HG02588 (cell line): ENCODE results near the gene NBEA.

ENCODE experiments used
- ATAC-seq: cut with Tn5 transposase; IDR thresholded peaks from one replicate; pipeline ENCODE4 v1.9.1; 2021; ENCODE audit warnings: mild to moderate bottlenecking, moderate library complexity; ENCODE audit not compliant: unreplicated experiment

The NBEA gene

GRCh38 chr13:35471706-35472322 lies 529.7 kb downstream of the NBEA start:
- no peak for ATAC-seq

GRCh38 chr13:35472323-35472881 lies 530.3 kb downstream of the NBEA start:
- no peak for ATAC-seq

GRCh38 chr13:35473206-35473775 lies 531.2 kb downstream of the NBEA start:
- ATAC-seq, result no peak

GRCh38 chr13:35473802-35474201 lies 531.7 kb downstream of the NBEA start:
- ATAC-seq, result no peak

- no peak for ATAC-seq
These were observed 532.6 kb downstream of the NBEA start for GRCh38 chr13:35474496-35475211.

- ATAC-seq, result no peak
These were observed 533.3 kb downstream of the NBEA start for GRCh38 chr13:35475212-35475959.

GRCh38 chr13:35475960-35476943 lies 534.2 kb downstream of the NBEA start, which contains the start of gene MAB21L1:
MAB21L1 (minus strand) TSS chr13:35476689; CDS start chr13:35476138, 551 bp downstream.
- ATAC-seq, result no peak

GRCh38 chr13:35477386-35477946 lies 535.4 kb downstream of the NBEA start:
- ATAC-seq, result no peak

GRCh38 chr13:35478271-35479037 lies 536.4 kb downstream of the NBEA start:
- ATAC-seq, result no peak

- no peak for ATAC-seq
These were observed 537.0 kb downstream of the NBEA start for GRCh38 chr13:35479038-35479492.

GRCh38 chr13:35479706-35480105 lies 537.6 kb downstream of the NBEA start:
- ATAC-seq, result no peak

GRCh38 chr13:35480346-35480745 lies 538.3 kb downstream of the NBEA start:
- no peak for ATAC-seq

GRCh38 chr13:35481777-35482176 lies 539.7 kb downstream of the NBEA start:
- no peak for ATAC-seq

- ATAC-seq, result no peak
These were observed 540.5 kb downstream of the NBEA start for GRCh38 chr13:35482527-35482926.

- ATAC-seq, result no peak
These were observed 541.7 kb downstream of the NBEA start for GRCh38 chr13:35483761-35484160.

- no peak for ATAC-seq
These were observed 542.3 kb downstream of the NBEA start for GRCh38 chr13:35484384-35484783.

- ATAC-seq, result no peak
These were observed 543.4 kb downstream of the NBEA start for GRCh38 chr13:35485424-35485823.

GRCh38 chr13:35489050-35489449 lies 547.0 kb downstream of the NBEA start:
- ATAC-seq, result no peak

GRCh38 chr13:35496006-35496405 lies 553.9 kb downstream of the NBEA start:
- no peak for ATAC-seq
